Activated T-helper 1 cell treated with anti-CD3 and anti-CD28 coated beads, Interleukin-2, amount 50 U/mL, for 16 hours (primary cell): ENCODE results near the gene DCBLD2.
"Not testable (repeated sequence)": the region's sequence is repeated elsewhere in the genome, so short reads cannot be mapped to it uniquely, and the experiment has no call there.

Experiments
- DNase-seq, 2 donors: peaks; one replicate each; pipeline ENCODE4 v3.0.0-alpha.2; 2020; ENCODE audit warnings: low read depth in 1 of 2, low spot score in 1 of 2

DCBLD2 gene

DNA sequence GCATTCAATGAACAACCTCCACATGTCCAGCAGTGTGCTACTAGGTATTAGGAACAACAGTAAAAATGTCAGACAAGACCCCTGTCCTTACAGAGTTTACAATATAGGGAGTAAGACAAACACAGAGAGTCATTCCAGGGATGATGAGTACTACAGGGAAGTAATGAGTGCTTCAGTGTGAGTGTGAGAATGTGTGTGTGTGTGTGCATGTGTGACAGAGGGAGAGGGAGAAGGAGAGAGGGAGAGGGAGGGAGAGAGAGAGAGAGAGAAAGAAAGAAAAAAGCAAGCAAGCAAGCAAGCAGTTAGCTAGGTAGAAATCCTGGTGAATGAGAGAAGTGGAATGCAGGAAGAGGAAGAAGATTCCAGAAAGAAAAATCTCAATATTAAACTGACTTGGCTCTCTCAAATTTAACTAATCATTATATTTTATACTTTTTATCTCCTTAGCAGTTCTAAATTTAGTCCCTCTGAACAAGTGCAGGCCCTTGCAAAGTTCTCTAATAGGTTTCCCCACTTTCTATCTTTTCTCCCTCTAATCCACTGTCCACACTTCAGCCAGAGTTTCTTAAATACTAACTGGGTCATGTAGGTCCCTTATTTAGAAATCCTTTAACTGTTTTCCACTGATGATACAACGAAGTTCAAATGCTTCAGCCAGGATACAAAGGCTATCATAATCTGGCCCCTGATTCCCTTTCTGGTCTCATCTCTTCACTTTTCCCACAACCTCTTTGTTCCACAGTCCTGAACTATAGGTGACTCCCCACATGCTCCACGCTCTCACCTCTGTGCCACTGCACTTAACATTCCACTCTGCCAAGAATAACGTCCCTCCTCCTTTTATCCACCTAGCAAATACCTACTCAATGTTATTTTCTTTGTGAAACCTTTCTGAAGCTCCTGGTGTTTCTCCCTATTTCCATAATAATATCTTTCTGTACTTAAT is 10.3 kb downstream of the DCBLD2 start:
- DNase-seq = no peak

DNA sequence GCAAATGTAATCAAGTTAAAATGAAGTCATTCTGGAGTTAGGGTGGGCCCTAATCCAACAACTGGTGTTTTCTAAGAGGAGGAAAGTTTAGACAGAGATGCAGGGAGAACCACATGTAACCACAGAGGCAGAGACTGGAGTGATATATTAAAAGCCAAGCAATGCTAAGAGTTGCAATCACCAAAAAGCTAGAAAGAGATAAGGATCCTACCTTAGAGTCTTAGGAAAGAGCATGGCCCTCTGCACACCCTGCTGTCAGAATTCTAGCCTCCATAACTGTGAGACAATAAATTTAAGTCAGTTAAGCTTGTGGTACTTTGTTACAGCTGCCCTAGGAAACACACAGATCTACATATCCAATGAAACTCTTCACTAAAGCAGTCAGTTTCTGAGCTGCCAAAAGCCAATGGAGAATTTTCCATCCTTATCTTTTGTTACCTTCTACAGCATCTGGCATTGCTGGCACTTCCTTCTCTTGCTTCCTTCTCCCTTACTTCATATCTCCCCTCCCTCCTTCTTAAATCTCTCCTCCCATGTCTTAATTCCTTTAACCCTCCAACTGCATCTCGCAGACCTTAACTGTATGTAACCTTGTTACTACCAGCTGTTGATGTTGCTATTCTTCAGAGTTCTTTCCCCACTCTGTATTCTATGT is 11.2 kb downstream of the DCBLD2 start:
- DNase-seq = no peak

DNA sequence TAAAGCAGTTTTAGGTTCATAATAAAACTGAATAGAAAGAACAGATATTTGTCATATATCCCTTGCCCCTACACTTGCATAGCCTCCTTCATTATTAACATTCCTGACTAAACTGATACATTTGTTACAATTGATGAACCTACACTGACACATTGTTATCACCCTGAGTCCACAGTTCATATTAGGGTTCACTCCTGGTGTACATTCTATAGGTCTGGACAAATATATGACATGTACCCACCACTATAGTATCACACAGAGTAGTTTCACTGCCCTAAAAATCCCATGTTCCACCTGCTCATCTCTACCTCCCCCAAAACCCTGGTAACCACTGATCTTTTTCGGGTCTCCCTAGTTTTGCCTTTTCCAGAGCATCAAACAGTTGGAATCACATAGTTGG is 13.8 kb downstream of the DCBLD2 start:
- DNase-seq = no peak

DNA sequence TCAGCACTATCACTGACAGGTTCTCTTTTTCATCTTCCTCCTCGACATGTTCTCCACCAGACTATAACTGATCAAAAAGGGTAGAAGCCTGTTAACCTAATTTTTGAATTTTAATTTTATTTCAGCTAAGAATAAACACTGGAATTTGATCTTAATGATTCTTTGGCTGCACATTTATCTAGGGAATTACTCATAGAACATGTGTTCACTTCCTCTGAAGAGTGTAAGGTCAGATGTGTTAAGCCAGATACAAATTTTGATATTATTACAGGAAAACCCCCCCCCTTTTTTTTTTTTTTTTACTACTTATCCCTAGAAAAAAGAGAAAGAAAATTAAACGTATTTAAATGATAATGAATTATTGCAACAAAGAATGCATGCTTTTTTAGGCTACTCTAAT is 15.0 kb downstream of the DCBLD2 start:
- no peak for DNase-seq

DNA sequence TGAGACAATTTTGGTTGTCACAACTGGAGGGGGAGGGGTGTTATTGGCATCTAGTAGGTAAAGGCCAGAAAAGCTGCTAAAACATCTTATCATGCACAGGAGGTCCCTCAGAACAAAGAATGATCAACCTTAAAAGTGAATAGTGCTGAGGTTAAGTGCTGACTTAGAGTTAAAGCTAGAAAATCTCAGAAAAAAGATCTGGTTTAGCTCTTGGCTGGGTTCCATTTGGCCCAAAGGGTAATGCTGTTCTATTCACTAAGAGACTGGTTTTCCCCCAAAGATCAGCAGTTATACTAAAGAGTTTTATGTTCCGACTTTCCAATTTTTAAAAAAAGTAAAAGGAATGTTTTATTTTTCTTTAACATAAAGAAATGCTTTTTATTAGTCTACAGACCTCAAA is 15.6 kb downstream of the DCBLD2 start:
- no peak for DNase-seq

DNA sequence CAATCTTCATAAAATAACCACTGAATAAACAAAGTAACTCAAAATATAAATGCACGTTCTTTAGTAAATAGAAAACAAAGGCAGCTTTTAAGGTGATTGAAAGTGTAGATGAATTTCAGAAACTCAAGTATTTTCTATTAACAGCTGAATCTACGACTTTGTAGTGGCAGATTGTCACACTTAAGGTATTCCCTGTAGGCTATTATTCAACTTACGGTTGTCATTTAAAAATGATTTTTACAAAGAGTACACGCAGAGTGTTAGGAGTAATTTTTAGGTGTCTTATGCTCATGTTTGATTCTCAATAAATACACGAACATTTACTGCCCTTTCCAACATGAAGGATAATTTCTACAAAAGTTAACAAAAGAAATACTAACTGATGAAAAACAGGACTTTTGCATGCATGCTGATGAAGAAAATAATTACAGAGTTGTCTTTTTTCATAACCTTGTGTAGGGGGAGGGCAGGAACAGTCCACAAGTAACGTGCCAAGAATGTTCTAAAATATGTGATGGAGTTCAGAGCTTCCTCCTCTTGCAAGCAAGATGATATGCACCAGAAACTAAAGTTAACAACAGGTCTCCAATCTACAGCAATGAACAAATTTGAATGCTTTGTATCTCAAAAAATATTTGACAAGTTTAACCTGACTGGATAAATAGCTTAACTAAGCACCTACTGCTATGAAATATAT is 16.7 kb downstream of the DCBLD2 start:
- DNase-seq = no peak

DNA sequence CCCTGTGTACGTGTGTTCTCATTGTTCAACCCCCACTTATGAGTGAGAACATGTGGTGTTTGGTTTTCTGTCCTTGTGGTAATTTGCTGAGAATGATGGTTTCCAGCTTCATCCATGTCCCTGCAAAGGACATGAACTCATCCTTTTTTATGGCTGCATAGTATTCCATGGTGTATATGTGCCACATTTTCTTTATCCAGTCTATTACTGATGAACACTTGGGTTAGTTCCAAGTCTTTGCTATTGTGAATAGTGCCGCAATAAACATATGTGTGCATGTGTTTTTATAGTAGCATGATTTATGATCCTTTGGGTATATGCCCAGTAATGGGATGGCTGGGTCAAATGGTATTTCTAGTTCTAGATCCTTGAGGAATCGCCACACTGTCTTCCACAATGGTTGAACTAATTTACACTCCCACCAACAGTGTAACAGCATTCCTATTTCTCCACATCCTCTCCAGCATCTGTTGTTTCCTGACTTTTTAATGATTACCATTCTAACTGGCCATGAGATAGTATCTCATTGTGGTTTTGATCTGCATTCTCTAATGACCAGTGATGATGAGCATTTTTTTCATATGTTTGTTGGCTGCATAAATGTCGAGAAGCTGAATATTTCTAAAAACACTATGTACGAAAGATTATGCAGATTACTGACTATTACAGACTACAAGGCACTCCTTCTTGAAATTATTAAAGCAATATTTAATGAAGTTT is 18.7 kb downstream of the DCBLD2 start:
- DNase-seq = not testable (repeated sequence)

DNA sequence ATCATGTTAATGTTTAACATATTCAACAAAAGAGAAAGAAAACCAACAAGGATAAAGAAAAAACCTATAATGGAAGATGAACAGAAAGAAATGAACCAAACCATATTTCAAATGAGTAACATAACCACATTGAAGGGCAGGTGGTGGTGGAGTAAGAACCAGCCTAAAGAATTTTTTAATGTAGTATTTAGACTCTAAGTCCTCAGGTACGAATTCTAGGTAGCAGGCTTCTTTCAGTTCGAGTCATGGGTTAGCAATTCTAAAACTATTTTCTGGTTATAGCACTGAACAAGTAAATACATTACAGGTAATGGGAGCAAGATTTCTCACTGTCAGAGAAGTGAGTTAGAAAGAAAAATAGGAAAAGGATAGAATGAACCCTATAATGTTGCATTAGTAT is 24.4 kb downstream of the DCBLD2 start:
- no peak for DNase-seq

DNA sequence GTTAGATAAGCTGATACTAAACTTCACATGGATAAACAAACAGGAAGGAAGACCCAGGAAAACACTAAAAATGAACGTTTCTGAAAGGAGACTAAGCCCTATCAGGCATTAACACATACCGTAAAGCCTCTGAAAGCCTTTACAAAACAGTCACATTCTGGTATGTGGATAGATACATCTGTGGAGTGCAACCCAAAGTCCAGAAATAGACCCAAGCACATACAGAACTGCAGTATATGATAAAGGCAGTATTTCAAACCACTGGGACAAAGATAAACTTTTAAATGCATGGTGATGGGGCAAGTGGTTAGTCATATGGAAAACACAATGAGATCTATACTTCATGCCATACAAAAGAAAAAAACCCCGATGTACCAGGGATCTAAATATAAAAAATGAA is 26.0 kb downstream of the DCBLD2 start:
- no peak for DNase-seq

DNA sequence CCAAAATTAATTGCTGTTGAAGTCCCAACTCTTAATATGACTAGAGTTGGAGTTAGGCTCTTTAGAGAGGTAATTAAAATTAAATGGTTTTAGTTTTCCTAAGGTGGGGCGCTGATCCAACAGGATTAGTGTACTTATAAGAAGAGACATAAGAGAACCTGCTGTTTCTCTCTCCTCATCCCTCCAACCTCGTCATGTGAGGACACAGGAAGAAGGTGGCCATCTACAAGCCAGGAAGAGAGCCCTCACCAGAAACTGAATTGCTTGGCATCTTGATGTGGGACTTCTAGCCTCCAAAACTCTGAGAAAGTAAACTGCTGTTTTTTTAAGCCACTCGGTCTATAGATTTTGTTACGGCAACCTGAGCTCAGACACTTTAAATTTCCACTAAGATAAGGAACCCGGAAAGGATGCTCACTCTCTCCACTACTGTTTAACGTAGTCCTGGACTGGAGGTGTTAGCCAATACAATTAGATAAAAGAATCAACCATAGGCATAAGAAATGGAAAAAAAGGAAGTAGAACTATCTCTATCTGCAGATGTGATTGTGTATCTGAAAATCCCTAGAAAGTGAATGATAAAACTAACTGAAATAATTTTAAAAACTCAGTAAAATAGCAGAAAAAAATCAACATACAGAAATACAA is 26.8 kb downstream of the DCBLD2 start:
- no peak for DNase-seq

DNA sequence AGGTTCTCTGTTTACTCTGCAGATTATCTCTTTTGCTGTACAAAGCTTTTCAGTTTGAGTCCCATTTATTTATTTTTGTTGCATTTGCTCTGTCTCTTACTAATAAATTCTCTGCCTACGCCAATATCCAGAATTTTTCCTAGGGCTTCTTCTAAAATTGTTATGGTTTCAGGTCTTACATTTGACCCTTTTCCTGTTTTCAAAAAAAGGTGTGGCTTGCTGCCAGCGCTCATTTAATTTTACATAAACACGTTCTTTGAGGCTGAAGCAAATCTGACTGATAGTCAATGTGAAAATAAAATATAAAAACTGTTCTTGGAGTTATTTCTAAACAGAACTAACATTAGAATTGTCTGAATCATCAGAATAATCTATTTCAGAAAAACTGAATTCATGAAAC is 32.1 kb downstream of the DCBLD2 start:
- no peak for DNase-seq

DNA sequence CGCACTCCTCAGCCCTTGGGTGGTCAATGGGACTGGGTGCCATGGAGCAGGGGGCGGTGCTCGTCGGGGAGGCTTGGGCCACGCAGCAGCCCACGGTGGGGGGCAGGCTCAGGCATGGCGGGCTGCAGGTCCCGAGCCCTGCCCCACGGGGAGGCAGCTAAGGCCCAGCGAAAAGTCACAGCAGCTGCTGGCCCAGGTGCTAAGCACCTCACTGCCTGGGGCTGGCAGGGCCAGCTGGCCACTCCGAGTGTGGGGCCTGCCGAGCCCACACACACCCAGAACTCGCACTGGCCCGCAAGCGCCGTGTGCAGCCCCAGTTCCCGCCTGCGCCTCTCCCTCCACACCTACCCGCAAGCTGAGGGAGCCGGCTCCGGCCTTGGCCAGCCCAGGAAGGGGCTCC is 43.5 kb downstream of the DCBLD2 start:
- not testable (repeated sequence) for DNase-seq

DNA sequence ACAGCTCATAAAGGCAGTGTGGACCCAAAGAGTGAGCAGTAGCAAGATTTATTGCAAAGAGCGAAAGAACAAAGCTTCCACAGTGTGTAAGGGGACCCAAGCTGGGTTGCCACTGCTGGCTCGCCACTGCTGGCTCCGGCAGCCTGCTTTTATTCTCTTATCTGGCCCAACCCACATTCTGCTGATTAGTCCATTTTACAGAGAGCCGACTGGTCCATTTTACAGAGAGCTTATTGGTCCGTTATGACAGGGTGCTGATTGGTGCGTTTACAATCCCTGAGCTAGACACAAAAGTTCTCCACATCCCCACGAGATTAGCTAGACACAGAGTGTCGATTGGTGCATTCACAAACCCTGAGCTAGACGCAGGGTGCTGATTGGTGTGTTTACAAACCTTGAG is 44.2 kb downstream of the DCBLD2 start:
- not testable (repeated sequence) for DNase-seq

DNA sequence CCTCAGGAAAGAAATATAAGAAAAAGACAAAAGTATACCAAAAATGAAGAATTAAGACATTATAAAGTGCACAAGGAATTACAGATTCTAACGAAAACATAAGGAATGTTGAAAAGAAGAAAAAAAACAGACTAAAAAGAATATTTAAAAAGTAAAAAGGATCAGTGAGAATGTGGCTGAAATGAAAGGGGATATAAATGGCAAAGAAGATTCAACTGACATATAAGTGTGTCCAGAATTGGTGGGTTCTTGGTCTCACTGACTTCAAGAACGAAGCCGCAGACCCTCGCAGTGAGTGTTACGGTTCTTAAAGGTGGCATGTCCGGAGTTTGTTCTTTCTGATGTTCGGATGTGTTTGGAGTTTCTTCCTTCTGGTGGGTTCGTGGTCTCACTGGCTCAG is 44.8 kb downstream of the DCBLD2 start:
- no peak for DNase-seq

DNA sequence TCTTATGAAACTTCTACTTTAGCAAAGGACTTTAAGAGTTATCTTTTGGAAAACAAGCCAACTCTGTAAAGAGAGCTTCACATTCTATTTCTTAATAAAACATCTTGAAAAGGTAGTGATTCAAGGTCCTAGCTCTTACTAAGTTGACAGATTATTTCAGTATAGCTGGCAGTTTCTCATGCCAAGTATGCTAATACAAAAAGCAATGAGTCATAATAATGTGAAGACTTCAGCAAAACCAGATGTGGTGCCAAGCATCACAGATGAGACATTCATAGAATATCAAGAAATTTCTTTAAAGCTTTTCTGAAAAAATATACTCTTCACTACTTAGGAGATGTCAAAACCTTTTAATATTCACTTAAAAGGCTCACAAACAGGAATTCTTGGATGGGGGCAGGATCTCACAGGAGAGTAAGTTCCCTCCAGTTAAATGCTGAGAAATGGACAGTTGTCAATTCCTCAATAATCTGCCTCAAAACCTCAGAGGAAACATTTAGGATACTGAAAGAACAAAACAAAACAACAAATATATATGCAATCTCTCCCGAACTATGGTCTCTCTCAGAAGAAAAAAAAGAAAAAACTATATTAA is 45.6 kb downstream of the DCBLD2 start:
- no peak for DNase-seq

DNA sequence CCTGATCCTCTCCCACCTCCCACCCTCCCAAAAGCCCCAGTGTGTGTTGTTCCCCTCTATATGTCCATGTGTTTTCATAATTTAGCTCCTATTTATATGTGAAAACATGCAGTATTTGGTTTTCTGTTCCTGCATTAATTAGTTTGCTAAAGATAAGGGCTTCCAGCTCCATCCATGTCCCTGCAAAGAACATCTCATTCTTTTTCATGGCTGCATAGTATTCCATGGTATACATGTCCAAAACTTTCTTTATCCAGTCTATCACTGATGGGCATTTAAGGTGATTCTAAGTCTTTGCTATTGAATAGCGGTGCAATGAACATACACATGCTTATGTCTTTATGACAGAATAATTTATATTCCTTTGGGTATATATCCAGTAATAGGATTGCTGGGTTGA is 53.4 kb downstream of the DCBLD2 start:
- no peak for DNase-seq

DNA sequence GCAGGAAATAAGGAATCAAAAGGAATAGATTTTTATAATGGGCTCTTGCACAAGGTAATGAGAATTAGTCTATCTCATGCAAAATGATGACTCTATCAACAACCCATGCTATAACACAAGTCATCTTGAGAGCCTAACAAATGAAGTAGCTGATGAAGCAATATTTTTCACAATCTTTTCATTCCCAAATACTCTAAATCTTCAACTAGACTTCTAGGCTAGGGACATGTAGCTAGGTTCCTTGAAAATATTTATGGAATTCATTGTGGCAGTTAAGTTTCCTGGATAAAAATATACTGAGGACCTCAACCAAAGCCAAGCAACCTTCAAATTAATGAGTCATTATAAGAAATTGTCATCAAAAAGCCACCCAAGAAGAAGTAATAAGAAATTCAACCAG is 55.4 kb downstream of the DCBLD2 start:
- no peak for DNase-seq

DNA sequence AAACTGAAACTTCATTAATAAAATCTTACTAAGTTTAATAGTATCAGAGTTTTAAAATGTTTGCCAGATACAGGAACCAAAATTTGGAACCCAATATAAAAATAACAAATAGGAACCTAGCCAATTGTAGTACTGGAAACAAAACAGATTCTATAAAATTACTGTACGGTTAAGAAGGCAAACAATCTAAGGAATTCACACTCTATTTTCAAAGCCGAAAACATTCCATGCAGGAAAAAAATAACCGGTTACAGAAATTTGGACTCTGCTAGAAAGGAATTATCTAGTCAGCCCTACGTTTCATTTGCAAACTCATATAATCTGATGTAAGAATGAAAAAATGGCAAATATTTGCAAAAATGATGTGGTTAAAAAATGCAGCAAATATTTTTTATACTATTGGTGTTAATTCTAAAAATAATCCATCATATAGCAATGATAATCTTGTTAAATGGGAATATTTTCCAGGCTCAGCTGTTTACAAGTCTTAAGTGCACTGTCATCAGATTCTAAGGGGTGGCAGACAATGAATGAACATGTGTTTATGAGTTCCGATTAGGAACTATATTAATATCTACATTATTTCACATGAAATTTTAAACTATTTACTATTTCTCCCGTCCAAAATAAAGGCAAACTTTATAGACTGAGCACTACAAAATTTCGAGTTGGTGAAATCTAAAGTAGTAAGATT is 58.1 kb downstream of the DCBLD2 start:
- no peak for DNase-seq

DNA sequence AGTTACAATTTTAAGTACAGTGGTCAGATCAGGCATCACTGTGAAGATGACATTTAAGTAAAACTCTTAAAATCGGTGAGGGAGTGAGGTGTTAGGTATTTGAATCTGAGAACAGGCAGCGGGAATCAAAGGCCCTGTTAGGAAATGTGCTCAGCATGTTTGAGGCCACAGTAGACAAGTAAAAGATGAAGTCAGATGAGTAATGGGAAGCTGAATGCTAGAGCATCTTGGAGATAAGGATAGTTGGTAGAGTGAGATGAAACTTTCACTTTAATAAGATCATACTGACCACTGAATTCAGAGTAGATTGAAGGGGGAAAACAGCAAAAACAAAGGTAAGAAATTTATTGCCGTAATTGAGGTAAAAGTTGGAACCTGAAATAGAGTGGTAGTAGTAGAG is 61.6 kb downstream of the DCBLD2 start:
- no peak for DNase-seq

DNA sequence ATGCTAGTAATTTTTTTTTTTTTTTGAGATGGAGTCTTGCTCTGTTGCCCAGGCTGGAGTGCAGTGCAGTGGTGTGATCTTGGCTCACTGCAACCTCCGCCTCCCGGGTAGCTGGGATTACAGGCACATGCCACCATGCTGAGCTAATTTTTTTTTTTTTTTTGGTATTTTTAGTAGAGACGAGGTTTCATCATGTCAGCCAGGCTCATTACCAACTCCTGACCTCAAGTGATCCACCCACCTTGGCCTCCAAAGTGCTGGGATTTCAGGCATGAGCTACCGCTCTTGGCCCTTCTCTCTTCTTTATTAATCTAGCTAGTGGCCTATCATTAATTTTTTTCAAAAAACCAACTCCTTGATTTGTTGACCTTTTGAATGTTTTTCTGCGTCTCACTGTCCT is 70.4 kb downstream of the DCBLD2 start:
- not testable (repeated sequence) for DNase-seq
